SU-DHL-6 (cell line): ENCODE data around the gene BAX.

Experiments
- EZH2phosphoT487 ChIP-seq: fragments of 200-600 bp; sonication (generic), shearing (Covaris generic); conservative IDR thresholded peaks from 2 replicates; pipeline ENCODE4 v1.6.1; 2018; ENCODE audit warnings: mild to moderate bottlenecking, antibody characterized with exemption, low read length, moderate library complexity, mixed read lengths
- TF ChIP-seq, protein P1 (sequence below): fragments of 200-600 bp; sonication (generic); IDR thresholded peaks from one replicate; pipeline ENCODE4 v1.5.1; 2017; ENCODE audit warnings: antibody characterized with exemption, mild to moderate bottlenecking, low read length, moderate library complexity; ENCODE audit not compliant: insufficient read depth, poor library complexity, severe bottlenecking

DNA sequence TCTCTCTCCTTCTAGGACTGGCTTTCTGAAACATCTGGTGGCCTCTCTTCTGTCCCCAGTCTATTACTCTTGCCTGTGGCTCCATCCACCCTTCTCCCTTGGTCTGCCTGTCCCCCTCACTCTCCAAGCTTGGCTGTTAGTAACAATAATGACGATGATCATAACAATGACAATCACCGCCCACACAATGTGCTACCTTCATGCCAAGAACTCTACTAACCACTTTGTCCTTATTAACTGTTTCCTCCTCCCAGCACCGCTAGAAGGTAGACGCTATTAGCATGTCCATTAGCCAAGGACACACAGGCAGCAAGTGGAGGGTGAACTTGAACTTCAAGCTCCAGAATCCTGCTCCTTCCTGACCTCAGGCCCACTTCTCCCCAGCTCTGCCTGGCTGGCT is 35.7 kb downstream of the BAX start:
- TF ChIP-seq, protein P1, sequence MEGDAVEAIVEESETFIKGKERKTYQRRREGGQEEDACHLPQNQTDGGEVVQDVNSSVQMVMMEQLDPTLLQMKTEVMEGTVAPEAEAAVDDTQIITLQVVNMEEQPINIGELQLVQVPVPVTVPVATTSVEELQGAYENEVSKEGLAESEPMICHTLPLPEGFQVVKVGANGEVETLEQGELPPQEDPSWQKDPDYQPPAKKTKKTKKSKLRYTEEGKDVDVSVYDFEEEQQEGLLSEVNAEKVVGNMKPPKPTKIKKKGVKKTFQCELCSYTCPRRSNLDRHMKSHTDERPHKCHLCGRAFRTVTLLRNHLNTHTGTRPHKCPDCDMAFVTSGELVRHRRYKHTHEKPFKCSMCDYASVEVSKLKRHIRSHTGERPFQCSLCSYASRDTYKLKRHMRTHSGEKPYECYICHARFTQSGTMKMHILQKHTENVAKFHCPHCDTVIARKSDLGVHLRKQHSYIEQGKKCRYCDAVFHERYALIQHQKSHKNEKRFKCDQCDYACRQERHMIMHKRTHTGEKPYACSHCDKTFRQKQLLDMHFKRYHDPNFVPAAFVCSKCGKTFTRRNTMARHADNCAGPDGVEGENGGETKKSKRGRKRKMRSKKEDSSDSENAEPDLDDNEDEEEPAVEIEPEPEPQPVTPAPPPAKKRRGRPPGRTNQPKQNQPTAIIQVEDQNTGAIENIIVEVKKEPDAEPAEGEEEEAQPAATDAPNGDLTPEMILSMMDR = no peak
- no peak for TF ChIP-seq EZH2phosphoT487
